Occipital lobe (tissue), 2 donors: Measurements from ENCODE around the gene LMF2. TPM values are rescaled to one million over a fixed set of nuclear protein-coding genes. Genes with fewer than 3 reads are reported as not detected.
"Not testable (repeated sequence)": the region's sequence is repeated elsewhere in the genome, so short reads cannot be mapped to it uniquely, and the experiment has no call there.

Experiments
- DNase-seq: peaks from one replicate; lab custom pipeline; 2025; lab: John Stamatoyannopoulos, UW
- total RNA-seq: library from RNA; depleted of rRNA; stranded (reverse); fragments of >200 nt; gene quantifications from one replicate; pipeline ENCODE4 v1.2.3, GENCODE V29; 2014

LMF2 gene
- total RNA-seq, 1 donor from 2014 or later = 9.8 TPM

DNA sequence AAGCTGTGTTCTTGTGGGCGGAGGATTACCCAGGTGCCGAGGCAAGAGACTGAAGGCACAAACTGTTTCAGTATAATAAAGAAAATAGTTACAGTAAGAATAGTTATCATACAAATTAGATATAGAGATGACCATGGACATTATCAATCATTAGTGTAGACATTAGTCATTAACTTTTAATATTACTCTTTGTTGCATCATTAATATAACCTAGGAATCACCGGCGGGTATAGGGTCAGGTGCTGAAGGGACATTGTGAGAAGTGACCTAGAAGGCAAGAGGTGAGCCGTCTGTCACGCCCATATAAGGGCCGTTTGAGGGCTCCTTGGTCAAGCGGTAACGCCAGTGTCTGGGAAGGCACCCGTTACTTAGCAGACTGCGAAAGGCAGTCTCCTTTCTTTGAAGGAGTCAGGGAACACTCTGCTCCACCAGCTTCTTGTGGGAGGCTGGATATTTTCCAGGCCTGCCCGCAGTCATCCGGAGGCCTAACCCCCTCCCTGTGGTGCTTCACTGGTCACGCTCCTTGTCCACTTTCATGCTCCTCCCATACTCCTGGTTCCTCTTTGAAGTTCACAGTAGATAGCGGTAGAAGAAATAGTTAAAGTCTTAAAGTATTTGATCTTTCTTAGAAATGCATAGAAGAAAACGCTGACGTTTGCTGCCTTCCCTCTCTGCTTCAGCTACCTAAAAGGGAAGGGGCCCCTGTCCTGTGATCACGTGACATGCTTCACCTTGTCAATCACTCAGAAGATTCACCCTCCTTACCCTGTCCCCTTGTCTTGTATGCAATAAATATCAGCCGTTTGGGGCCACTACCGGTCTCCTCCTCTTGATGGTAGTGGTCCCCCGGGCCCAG lies 26.6 kb upstream of the LMF2 start:
- DNase-seq = not testable (repeated sequence)

DNA sequence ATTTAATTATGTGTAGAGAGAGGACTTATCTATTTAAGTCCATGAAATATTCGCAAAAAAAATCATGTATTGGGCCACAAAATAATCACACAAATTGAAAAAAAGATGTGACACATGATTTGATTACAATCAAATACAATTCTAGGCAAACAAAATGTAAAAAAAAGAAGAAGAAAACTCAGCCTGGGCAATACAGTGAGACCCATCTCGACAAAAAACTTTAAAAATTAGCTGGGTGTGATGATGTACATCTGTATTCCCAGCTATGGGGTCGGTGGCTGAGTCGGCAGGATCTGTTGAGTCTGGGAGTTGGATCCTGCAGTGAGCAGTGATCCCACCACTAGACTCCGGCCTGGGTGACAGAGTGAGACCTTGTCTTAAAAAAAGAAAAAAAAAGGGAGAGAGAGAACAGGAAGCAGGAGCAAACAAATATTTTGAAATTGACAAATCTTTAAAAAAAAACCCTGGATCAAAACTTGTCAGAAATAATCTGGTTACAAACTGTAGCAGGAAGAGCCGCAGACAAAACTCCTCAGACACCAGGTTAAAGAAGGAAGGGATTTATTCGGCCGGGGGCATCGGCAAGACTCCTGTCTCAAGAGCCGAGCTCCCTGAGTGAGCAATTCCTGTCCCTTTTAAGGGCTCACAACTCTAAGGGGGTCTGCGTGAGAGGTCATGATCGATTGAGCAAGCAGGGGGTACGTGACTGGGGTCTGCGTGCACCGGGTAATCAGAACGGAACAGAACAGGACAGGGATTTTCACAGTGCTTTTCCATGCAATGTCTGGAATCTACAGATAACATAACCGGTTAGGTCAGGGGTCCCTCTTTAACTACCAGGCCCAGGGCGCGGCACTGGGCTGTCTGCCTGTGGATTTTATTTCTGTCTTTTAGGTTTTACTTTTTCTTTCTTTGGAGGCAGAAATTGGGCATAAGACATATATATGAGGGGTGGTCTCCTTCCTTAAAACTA lies 25.6 kb upstream of the LMF2 start:
- DNase-seq = no peak

DNA sequence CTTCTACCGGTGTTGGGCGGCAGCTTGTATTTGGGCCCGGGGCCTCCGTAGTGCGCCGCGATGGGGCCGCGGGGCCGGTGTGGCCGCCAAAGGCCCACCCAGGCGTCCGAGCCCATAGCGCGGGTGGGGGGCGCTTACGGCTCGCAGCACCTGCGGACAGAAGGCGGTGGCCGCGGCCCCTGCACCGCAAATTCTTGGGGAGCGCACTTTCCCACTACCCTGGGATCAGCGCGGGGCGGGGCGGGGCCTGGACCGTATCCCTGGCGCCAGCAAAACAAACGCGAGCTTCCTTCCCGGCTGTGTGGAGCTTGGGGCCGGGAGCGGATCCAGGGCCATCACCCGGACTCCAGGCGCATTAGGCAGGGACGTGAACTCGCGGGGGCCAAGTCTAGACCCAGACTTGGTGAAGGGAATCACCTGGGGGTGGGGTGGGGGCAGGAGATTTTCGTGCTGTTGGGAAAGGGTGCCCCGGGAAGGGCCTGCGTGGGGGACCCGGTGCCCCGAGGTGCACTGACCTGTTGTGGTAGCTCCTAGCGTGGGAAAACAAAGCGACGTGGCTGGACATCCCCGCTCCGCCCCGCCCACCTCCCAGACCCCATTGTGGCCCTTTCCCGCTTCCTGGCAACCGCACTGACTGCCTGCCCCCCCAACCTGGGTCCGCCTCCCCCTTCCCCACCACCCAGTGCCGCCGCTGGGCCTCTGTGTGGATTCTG lies 24.6 kb upstream of the LMF2 start:
- no peak for DNase-seq

DNA sequence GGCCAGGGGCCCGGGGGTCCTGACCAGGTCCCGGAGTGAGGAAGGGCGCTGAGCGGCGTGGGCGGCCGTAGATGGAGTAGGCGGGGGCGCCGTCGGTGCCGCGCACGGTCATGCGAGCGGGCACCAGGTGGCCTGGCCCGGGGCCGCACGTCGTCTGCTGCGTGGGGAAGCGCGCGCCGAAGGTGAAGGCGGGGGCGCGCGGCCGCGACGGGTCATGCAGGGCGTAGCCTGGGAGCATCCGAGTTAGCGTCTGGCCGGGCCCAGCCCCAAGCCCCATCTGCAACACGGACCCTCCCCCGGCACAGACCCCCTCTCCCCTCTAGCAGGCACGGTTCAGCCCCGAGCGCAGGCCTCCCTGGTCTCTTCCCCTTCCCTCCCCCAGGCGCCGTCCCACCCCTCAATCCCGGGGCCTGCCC lies 24.1 kb upstream of the LMF2 start:
- DNase-seq = no peak

DNA sequence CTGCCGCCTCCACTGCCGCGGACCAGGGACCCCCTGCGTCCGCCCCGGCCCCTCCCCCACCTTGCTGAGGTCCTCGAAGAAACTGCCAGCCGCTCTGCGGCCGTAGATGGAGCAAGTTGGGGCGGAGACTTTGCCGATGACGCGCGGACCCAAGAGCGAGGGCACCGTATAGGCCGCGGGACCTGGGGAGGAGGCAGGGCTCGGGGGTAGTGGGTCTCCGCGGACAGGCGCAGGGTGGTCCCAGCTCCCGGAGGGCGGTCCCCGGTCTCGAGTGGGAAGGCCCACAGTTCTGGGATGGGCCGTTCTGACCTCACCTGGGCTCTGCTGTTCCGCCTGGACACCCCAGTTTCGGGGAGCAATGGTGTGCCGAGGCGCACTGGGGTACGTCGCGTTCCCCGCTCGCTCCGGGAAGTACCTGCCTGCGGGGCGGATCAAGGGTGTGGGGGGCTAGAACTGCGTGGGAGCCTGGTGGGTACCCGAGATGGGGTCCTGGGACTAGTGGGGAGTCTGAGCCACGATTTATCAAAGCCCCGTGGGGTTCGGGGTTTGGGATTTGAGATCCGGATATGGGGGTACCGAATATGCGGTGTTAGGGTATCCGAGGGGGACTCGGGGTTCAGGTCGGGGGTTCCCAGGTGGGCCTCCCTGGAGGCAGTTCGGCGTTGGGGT lies 23.5 kb upstream of the LMF2 start:
- DNase-seq = no peak

DNA sequence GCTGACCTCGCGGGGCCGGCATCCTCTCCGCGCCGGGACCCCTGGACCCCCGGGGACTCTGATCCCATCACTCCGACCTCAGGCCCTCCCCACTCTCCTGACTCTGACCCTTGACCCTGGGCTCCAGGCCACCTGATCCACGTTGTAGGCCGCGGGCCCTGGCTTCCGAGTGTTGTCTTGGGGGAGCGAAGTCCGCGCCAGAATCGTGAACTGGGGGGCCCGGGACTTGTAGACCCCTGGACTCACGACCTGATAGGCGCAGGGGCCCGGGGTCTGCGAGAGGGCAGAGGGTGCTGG lies 23.0 kb upstream of the LMF2 start:
- DNase-seq = no peak

DNA sequence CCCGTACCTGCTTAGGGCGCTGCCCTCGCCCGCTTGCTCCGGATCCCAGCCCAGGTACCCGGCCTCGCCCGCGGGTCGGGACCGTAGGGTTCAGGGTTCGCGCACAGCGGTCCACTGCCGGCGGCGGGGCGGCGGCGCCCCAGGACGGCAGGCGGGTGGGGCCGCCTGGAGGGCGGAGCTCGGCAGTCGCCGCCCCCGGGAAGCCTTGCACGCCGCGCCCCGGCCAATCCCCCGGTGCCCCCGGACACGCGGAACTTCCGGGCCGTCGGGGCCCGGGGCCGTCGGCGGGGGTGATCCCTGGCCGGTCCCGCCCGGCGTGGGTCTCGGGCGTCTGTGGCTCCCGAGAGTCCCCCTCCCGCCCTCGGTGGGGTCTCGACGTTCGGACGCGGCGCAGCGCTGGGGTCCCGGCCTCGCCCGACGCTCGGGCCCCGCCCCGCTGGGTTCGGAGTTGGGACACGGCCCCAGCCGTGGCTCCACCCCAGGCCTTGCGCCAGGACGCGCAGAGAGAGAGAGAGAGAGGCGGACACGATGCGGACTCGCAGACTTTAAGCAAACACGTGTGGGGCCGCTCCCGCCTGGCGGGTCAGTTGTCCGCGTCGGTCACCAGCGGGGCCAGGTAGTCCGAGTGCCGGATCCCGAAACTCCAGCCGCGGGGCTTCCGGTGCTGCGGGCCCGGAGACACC lies 22.5 kb upstream of the LMF2 start, which contains the start of gene TYMP:
Gene TYMP (minus strand): TSS at position 116 of the 683 bp plus-strand sequence. CDS start 303 bp downstream, outside the sequence.
- DNase-seq = no peak

DNA sequence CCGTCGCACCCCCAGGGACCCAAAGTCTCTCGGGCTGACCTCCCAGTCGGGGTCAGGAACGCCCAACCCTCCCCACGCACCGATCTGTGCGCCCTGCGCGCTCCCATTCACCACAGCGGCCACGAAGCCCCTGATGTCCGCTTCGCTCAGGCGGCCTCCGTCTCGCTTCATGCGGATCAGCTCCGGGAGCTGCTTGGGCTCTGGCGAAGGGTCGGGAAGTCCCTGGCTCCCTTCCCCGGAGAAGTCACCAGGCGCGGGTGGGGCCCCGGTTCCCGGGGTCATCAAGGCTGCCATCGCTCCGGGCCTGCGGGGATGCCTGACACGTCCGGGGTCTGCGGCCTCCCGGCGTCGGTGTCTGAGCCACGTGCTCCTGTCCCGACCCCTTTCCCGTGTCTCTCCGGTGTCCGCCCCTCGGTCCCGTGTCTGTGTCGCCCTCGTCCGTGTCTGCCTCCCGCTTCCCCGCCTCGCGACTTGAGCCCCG lies 22.0 kb upstream of the LMF2 start:
- no peak for DNase-seq

DNA sequence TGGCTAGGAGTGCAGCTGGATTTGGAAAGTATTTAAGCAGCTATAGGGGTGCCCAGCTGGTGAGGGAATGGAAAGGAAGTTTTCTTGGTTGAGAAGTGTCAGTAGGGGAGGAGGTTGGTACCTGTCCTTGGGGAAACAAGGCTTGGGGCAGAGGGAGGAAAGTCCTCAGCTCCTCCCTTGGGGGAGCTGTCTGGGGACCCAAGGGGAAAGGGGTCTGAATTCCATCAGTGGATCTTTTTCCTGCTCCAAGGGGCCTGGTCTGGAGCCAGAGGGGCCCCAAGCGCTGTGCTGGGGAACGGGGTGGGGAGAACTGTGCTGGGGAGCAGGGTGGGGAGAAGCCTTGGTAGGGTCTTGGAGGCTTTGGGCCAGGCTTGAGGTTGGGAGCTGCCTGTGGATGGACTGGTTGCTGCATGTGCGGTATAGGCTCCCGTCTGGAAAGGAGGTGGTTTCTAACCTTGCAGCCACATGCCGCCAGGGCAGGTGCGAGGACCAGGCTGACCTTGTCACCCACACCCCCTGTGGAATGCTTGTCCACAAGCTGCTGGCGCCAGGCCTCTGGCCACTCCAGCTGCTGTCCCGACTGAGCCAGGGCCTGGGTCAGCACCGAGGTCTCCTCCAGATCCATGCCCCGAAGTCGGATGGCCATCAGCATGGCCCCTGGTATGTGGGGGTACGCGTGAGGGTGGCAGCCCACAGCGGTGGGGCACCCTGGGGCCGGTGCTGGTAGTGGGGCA lies 21.3 kb upstream of the LMF2 start:
- no peak for DNase-seq

DNA sequence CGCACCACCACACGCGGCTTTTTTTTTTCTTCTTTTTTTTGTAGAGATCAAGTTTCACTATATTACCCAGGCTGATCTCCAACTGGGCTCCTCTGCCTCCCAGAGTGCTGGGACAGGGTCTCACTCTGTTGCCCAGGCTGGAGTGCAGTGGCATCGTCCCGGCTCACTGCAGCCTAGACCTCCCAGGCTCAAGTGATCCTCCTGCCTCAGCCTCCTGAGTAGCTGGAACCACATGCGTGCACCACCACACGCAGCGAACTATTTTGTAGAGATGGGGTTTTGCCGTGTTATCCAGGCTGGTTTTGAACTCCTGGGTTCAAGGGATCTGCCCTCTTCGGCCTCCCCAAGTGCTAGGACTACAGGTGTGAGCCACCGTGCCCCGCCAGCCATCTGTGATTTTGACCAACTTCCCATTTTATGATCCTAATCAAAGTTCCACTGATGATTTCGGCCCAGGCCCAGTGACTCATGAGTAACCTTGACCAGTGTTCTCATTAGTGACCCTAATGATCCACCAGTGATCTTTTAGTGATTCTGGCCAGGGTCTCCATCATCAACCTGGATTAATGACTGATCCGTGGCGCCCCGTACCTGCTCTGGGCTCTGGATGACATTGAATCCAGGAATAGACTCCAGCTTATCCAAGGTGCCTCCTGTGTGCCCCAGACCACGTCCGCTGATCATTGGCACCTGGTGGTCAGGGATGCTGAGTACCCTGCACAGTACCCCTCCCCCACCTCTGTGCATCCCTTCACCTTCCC lies 20.6 kb upstream of the LMF2 start:
- no peak for DNase-seq

DNA sequence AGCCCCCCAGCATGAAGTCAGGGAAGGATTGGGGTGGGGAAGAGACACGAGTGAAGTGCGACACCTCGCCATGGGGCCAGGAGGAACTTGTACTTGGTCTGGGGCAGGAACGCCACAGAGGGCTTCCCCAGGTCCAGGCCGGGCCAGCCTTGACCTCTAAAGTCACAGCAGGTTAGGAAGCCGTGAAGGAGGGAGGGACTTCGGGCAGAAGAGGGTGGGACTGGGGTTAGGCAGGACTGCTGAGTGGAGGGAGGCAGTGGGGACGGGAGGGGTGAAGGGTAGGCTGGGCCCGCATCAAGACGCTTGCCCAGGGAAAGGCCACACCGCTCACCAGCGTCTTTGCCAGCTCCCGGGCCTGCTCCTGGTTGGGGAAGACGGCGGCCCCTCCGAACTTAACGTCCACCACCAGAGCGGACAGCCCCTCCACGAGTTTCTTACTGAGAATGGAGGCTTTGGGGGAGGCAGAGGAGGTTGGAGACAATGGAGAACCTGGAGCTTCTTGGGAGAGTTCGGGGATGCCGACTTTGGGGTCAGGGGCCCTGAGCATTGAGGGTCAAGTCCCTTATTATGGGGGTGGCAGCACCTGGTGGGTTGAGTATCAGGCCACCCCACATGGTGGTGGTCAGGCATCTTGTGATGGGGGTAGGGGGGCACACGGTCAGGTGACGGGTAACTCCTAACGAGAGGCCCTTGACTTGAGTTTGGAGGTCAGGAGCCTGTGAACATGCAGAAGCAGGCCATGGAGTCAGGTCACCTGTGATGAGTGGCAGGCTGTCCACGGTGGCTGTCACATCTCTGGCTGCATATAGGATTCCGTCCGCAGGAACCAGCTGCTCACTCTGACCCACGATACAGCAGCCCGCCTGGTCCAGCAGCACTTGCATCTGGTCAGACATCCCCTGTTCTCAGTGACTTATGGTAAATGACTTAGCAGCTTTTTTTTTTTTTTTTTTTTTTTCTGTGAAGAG lies 19.6 kb upstream of the LMF2 start:
- DNase-seq = no peak

DNA sequence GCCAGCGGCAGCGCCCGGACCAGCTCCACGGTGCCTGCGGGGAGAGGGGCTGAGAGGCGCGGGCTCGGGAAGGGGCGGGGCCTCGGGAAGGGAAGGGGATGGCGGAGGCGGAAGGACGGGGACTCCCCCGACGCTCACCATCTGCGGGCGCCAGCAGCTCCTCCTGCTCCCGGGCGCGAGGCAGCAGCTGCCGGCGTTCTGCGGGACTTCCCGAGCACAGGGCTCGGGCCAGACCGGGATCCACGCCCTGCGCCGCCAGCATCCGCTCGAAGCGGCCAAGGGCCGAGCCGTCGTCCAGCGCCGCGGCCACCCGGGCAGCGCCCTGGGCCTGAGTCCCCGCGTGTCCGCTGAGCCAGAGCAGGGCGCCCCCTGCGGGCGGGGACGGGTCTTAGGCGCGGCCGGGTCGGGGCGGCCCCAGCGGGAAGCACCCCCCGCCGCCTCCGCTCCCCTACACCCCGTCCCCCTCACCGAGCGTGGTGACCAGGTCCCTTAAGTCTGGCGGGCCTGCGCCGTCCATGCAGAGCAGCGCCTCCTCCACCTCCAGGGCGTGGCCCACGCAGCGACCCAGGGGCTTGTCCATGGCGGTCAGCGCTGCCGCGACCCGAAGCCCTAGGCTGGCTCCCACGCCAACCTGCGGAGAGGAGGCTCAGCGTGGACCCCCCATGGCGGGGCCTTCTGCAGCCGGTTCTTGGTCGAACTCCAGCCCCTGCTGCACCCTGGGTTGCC lies 18.8 kb upstream of the LMF2 start:
- peak; percentile 63 for DNase-seq

DNA sequence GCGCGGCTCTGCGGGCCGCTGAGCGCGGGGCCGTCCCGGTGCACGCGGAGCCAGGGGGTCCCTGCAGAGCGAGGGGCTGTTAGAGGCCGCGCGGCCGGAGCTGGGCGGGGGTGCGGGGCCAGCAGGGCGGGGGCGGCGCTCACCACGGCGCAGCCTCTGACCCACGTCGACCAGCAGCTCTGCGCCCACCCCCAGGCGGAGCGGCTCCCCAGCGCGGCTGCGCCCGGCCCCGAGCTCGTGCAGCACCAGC lies 18.3 kb upstream of the LMF2 start:
- DNase-seq = no peak

DNA sequence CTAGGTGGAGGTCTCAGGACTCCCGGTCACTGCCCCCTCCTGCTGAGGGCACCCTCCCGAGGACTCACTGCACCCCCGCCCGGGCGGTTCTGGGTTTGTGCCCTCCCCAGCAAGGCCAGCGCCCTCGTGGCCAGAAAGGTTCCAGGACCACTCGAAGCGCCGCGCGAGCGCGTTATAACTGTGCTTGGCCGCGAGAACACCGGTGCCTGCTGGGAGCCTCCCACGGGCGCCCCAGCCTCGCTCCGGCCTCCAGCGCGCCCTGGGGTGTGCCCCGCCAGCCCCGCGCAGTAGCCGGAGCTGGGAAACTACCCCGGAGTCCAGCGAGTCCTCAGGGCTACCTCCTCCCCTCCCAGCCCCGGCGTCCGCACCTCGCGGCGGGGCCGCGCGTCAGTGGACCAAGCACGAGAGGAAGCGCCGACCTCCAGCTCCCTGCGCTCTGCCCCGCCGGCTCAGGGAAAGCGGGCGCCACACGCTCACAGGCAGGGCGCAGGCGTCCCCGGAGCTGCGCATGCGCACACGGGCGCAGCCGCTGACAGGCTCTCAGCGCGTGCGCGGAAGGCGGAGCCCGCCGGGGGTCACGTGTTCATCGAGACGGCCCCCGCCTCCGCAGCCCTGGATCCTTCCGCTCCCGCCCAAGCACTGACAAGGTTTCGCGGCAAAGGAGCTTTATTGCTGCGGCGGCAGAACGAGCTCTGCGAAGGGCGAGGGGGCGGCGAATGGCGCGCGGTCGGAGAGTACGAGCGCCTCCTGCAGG lies 17.8 kb upstream of the LMF2 start, which contains the start of gene SCO2:
Gene SCO2 (minus strand): TSS at position 495 of the 754 bp plus-strand sequence. CDS start 1,187 bp downstream, outside the sequence.
- peak; percentile 91 for DNase-seq

DNA sequence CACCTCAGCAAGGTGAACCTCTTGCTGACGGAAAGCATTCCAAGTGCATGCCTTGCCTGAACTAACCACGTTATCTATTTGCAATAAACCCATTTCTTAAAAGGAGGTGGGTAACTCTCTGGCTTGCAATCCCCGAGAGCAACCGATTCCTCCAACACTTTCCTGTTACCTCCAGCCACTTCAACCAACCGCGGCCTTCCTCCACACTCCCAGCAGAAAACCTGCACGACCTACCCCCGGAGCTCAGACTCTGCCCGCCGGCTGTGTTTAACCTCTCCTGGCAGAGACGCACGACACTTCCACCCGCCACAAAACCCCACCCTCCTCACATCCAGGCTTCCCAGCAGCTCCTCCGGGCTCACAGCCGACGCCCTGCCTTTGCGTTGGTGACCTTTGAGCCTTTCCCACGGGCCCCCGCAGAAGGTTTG lies 17.2 kb upstream of the LMF2 start:
- DNase-seq = no peak
